Activated CD8-positive, alpha-beta T cell treated with anti-CD3 and anti-CD28 coated beads for 36 hours (primary cell): ENCODE results near the gene NOX1. TPM values are rescaled to one million over a fixed set of nuclear protein-coding genes. Genes with fewer than 3 reads are reported as not detected.
A peak's percentile ranks its signal among the peaks of the same experiment; 100 is the strongest.

Experiments
- ATAC-seq: fragments of 200-7000 bp; cut with Tn5 transposase; one replicate; pipeline ENCODE4 v1.10.0; 2021; ENCODE audit warnings: mild to moderate bottlenecking, moderate library complexity
- CTCF ChIA-PET: fragments of 350-600 bp; sonication (Branson Sonifier 250); formaldehyde crosslinking; loops from one replicate; lab custom pipeline; 2021; ENCODE audit warnings: antibody characterized with exemption; lab: Charles Lee
- POLR2A ChIA-PET: fragments of 350-600 bp; sonication (Branson Sonifier 250); formaldehyde crosslinking; loops from one replicate; lab custom pipeline; 2021; ENCODE audit warnings: antibody characterized with exemption; lab: Charles Lee
- DNase-seq: peaks from one replicate; pipeline ENCODE4 v3.0.0-alpha.2; 2020
- H3K27ac Mint-ChIP-seq: one replicate; pipeline ENCODE4 v1.8.0; 2021; ENCODE audit warnings: mild to moderate bottlenecking, mixed read lengths
- H3K27me3 Mint-ChIP-seq: one replicate; pipeline ENCODE4 v1.8.0; 2021; ENCODE audit warnings: mixed read lengths
- H3K36me3 Mint-ChIP-seq: one replicate; pipeline ENCODE4 v1.8.0; 2021; ENCODE audit warnings: low read depth, mixed read lengths
- H3K4me1 Mint-ChIP-seq: one replicate; pipeline ENCODE4 v1.8.0; 2021; ENCODE audit warnings: low read depth, mixed read lengths
- H3K4me3 Mint-ChIP-seq: one replicate; pipeline ENCODE4 v1.8.0; 2021; ENCODE audit warnings: mild to moderate bottlenecking, moderate library complexity, mixed read lengths
- H3K9me3 Mint-ChIP-seq: one replicate; pipeline ENCODE4 v1.8.0; 2021; ENCODE audit warnings: mixed read lengths
- CTCF ChIP-seq: fragments of 200-600 bp; IDR thresholded peaks from one replicate; pipeline ENCODE4 v1.8.0; 2022; ENCODE audit warnings: antibody characterized with exemption, mild to moderate bottlenecking
- intact Hi-C: fragments of 100-400 bp; cut with micrococcal nuclease; formaldehyde crosslinking; loops from one replicate; pipeline ENCODE4 v1.10.0; 2022
- total RNA-seq, 2 experiments: library from RNA; stranded (reverse); gene quantifications; one replicate each; pipeline ENCODE4 v1.2.3, GENCODE V29; 2021

Gene NOX1
- total RNA-seq, 2 experiments from 2014 or later: not detected

GRCh38 chrX:100904433-100904832 is 30.3 kb upstream of the NOX1 start:
- DNase-seq: no peak
- Mint-ChIP-seq H3K4me3 (no peak overlapping the region), H3K27me3 (no peaks in the 10 kb centered on the region), H3K9me3 (no peaks in the 10 kb centered on the region), H3K36me3 (no peaks in the 10 kb centered on the region), H3K27ac (no peak overlapping the region), H3K4me1 (no peaks in the 10 kb centered on the region)
- no peak for TF ChIP-seq CTCF
- CTCF ChIA-PET: interaction anchor here (1.0 kb wide), 1 partner anchor 9 kb away, joined by 3 read pairs; no protein-coding TSS in a partner anchor
- POLR2A ChIA-PET: no interaction called here
- no peak for ATAC-seq
- intact Hi-C loops: no loop called here

DNA sequence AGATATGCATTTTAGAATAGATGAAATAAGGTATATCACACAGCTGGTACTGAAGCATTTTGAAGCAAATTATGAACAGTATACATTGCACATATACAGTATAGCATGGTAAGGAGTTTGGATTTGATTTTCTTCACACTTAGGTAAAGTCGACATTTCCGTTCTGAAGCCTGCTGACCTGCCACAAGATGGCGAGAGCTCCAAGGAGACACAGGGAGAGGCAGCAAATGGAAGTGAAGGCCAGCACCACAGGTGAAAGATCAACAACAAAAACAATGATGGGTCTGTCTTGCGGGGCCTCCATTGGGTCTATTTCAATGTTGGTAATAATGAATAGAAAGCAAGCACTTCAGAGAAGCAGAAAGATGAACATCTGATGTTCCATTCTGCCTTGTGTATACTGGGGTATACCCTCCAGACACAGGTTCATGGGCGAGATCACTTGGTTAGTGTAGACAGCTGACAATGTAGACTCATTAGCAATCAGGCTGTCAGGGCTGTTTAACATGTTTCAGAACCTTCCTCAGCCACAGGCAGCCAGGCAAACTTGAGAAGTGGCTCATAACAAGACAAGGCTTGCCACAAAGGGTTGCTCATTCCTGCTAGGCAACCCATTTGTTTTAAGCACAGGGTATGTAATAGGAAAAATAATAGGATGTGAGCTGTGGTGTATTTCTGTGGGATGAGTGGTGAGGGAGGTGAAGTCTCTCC is 21.4 kb upstream of the NOX1 start:
- Mint-ChIP-seq H3K4me3 (no peak overlapping the region), H3K27me3 (no peaks in the 10 kb centered on the region), H3K9me3 (no peaks in the 10 kb centered on the region), H3K27ac (no peak overlapping the region), H3K4me1 (no peaks in the 10 kb centered on the region), H3K36me3 (no peaks in the 10 kb centered on the region)
- CTCF ChIA-PET: interaction anchor here (0.7 to 1.1 kb wide), 3 partner anchors 9 to 359 kb away, joined by 3 to 4 read pairs (median 3); no protein-coding TSS in a partner anchor
- ATAC-seq (peak; percentile 45), DNase-seq (peak; percentile 39)
- intact Hi-C loops: no loop called here
- POLR2A ChIA-PET: no interaction called here
- no peak for TF ChIP-seq CTCF

DNA sequence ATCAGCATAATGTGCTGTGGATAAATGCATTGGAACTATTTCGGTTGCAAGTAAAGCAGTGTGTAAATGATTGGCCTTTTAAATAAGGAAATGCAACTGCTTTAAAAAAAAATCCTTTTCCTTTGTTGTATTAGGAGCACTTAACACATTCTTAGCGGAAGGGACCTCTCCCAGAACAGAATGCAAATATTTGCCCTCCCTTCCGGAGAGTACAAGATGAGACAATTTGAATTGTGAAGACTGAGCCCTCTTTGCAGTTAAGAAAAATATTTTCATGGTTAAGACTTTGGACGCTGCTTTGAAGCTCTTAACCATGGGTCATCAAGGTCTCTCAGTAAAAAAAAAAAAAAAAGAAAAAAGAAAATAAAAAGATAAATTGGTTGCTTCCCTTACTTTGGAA is 9.5 kb upstream of the NOX1 start:
- ChIA-PET POLR2A (no interaction called here), CTCF (no interaction called here)
- Mint-ChIP-seq H3K27ac (no peak overlapping the region), H3K9me3 (no peaks in the 10 kb centered on the region), H3K36me3 (no peaks in the 10 kb centered on the region), H3K4me3 (no peak overlapping the region), H3K4me1 (no peaks in the 10 kb centered on the region), H3K27me3 (no peaks in the 10 kb centered on the region)
- intact Hi-C loops: no loop called here
- DNase-seq (no peak), ATAC-seq (no peak)
- no peak for TF ChIP-seq CTCF

- no peaks in the 10 kb centered on the region for H3K9me3 Mint-ChIP-seq
- no peaks in the 10 kb centered on the region for H3K36me3 Mint-ChIP-seq
- peaks cover 2% of the 10 kb centered on the region for H3K27me3 Mint-ChIP-seq
- POLR2A ChIA-PET: no interaction called here
- no peak overlapping the region for H3K27ac Mint-ChIP-seq
- no peak for TF ChIP-seq CTCF
- no peaks in the 10 kb centered on the region for H3K4me1 Mint-ChIP-seq
- CTCF ChIA-PET: no interaction called here
- H3K4me3 Mint-ChIP-seq: no peak overlapping the region
- DNase-seq (no peak), ATAC-seq (no peak)
- intact Hi-C loops: no loop called here
Observed at GRCh38 chrX:100880368-100880767, 6.2 kb upstream of the NOX1 start.
